Vein endothelial cell (primary cell): Measurements from ENCODE around the gene PSORS1C2. TPM values are rescaled to one million over a fixed set of nuclear protein-coding genes. Genes with fewer than 3 reads are reported as not detected.

Experiments used
- small RNA-seq: library from RNA; depleted of rRNA; stranded (forward); fragments of <200 nt; gene quantifications from one replicate; pipeline ENCODE3, GENCODE V24; 2012
- total RNA-seq: library from RNA; depleted of rRNA; stranded (reverse); fragments of >200 nt; gene quantifications from 2 replicates; pipeline ENCODE4 v1.2.3, GENCODE V29; 2012

Gene PSORS1C2
- not detected in 2 replicates for total RNA-seq

DNA sequence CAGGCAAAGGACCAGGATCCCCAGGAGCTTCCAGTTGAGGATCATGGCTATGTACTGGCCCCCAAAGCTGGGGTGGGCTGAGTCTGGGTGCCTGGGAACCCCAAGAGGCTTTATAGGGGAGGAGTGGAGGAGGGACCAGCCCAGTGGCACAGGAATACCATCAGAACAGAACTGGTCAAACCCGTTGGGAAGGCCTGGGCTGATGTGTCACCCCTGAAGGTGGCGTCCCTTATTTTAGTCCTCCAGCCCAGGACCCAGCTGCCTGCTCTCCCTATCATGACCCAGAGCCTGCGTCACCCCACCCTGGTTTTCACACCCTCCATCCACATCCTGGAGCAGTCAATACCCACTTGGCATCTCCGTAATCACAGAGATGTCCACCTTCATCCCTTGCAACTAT, at the start of gene PSORS1C2:
TSS of gene PSORS1C2 (minus strand) at position 85 of the 400 bp plus-strand sequence. CDS start at position 45, 40 bp downstream.

DNA sequence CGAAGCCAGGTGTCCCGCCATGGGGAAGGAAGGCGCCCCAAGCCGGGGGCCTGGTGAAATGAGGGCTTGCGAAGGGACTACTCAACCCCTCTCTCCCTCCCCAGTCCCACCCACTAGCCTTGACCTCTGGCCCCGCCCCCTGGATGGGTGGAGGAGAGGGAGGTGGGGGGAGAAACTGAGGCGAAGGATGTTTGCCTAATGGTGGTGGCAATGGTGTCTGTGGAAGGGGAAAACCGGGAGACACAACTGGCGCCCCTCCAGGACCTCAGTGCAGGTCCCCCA, 31.7 kb upstream of the PSORS1C2 start, which contains the start of gene POU5F1:
TSS of gene POU5F1 (minus strand) at position 83 of the 282 bp plus-strand sequence. CDS start at position 21, 62 bp downstream.

DNA sequence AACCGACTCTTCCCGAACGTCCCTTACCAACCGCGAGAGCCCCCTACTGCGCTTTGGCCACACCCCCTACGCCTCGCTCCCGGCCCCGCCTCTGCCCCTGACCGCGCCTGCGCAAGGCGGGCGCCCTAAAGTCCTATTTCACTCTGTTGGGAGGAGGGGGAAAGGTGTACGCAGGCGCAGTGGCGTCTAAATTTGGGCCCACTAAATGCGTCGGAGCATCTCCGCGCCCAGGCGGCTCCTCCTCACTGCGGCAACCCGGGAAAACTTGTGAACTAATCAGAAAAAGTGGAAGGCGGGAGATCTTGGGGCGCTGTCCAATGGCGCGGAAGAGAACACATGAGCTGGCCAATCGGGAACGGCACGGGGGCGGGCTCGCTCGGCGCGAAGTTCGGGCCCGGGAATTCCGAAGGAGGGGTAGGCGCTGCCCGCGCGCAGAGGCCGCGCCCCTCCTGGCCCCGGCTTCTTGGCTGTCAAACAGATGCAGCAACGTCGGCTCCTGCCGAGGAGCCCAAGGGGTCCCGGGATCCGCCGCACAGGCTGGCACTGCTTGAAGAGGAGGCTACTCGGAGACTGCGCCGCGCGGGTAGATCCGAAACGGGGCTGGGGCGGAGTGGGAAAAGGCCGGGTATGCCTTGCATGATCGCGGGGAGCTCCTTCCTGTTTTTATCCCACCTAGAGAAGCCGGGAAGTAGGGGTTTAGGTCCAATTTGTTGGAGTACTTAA, 19.4 kb upstream of the PSORS1C2 start, which contains the start of gene TCF19:
TSS of gene TCF19 (plus strand) at position 450 of the 723 bp plus-strand sequence. CDS start 881 bp downstream, outside the sequence.

DNA sequence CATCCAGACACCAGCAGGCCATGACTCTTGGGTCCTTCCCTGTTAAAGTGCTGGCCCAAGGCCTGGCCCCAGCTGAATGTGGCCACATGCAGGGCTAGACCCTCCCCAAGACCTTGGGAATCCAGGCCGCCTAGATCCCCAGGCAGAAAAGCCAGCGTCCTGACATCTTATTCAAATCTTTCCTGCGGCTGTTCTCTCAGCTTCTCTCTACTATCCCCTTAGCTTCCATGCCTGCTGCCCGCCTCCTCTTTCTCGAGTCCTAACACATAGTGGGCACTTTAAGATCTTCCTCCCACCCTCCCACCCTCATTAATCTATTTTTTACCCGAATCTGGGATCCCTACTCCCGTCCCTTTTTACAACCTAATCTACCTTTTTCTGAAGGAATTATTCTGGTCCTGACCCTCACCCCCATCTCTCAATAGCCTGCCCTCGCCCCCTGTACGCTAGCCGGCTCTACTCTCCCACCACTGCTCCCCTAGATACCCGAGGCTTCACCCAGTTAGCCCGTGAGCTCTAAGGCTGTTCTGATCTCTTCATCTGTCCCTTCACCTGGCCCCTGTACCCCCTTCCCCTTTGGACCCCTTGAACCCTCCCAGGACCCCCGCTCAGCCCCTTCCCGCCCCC, 18.8 kb upstream of the PSORS1C2 start, which contains the start of gene CCHCR1:
TSS of gene CCHCR1 (minus strand) at position 290 of the 627 bp plus-strand sequence. CDS start at position 88, 202 bp downstream.

DNA sequence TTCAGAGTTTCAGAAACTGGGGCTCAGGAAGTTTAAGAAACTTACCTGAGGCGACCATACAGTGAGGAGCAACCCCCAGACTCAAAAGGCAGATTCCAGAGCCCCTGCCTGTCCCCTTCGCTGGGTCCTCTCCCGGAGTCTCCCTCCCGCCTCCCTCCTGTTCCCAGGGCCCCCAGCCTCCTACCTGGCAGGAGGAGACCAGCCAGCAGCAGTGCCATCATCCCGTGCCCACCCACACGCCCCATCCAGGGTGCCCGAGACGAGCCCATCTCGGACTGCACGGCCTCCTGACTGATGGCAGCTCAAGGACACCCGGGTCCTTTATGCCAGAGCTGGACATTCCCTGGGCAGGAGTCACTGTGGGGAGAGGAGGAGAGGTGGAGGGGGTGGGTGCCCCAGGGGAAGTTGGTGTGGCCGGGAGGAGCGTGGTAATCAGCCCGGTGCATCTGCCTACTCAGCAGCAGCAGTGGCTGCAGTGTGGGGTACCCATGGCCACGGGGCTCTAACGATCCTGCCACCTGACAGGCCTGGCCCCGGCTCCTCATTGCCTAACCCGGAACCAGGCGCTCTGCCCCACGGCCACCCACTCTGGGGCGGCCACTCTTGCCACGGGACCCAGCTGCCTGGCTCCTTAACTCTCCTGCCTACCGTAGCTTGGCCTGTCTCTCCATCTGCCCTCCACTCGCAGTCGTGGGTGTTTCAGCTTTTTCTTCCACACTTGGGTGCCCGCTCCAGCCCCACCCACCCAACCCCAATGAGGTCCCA, 18.5 kb downstream of the PSORS1C2 start, which contains the start of gene CDSN:
TSS of gene CDSN (minus strand) at position 296 of the 765 bp plus-strand sequence. CDS start at position 269, 27 bp downstream.

DNA sequence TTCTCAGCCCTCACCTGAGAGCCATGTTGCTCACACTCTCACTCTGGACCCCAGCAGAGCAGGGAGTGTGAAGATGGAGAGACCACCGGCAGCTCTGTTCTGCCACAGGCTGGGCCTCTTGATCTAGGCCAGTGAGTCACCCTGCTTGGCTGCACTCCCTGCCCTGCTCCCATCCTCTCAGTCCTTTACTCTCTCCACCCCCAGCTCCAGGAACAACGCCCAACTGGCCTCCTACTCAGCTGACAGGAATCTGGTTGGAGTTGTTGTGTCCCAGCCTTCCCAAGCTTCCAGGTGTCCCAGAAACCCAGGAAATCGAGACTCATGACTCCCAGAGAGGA, 24.4 kb downstream of the PSORS1C2 start, which contains the start of gene PSORS1C1:
TSS of gene PSORS1C1 (plus strand) at position 260 of the 338 bp plus-strand sequence. CDS start 14,833 bp downstream, outside the sequence.

DNA sequence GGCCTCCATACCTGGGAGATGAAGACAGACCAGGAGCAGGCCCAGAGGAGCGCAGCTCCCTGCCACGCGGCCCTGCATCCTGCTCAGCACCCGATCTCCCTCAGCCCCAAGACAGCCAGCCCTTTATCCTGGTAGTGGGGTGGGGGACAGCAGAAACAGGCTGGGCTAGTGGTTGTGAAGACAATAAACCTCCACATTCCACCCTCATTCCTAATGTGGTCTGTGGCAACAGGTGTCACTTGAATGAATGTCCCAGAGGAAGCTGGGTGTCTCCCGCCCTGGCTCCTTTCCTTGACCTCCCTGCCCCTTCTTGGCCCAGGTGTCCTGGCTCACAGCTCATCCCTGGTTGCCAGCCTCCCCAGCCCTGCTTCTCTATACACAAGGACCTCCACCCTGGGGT, 26.4 kb downstream of the PSORS1C2 start, which contains the start of gene C6orf15:
TSS of gene C6orf15 (minus strand) at position 98 of the 400 bp plus-strand sequence. CDS start at position 78, 20 bp downstream.

Small RNAs within 50 kb of the gene (small RNA-seq; reads per million reads assigned to genes)
- gene POLR2LP1, result not detected

Other genes with a start within 250 kb of the PSORS1C2 start
- gene GTF2H4, start 230.9 kb downstream of the PSORS1C2 start, total RNA-seq, result 18.1 and 19.3 TPM in 2 replicates
- 14.4 and 24.2 TPM in 2 replicates for gene VARS2, start 224.8 kb downstream of the PSORS1C2 start, total RNA-seq
- gene SFTA2, start 206.9 kb downstream of the PSORS1C2 start, total RNA-seq, result not detected in 2 replicates
- not detected in 2 replicates for gene MUCL3, start 198.1 kb downstream of the PSORS1C2 start, total RNA-seq
- not detected in 2 replicates for gene MUC21, start 155.3 kb downstream of the PSORS1C2 start, total RNA-seq
- not detected in 2 replicates for gene MUC22, start 128.6 kb downstream of the PSORS1C2 start, total RNA-seq
- gene C6orf15, start 26.5 kb downstream of the PSORS1C2 start, total RNA-seq, result 0.33 TPM in 1 of 2 replicates, not detected in the other
- 4.0 and 8.5 TPM in 2 replicates for gene PSORS1C1, start 24.3 kb downstream of the PSORS1C2 start, total RNA-seq
- gene CDSN, start 18.6 kb downstream of the PSORS1C2 start, total RNA-seq, result under 0.01 TPM in 1 of 2 replicates, not detected in the other
- gene CCHCR1, start 18.7 kb upstream of the PSORS1C2 start, total RNA-seq, result 9.6 and 13.4 TPM in 2 replicates
- gene TCF19, start 19.5 kb upstream of the PSORS1C2 start, total RNA-seq, result 10.8 and 19.0 TPM in 2 replicates
- not detected in 2 replicates for gene POU5F1, start 31.6 kb upstream of the PSORS1C2 start, total RNA-seq
- gene HLA-C, start 133.0 kb upstream of the PSORS1C2 start, total RNA-seq, result 49.3 and 67.3 TPM in 2 replicates
- 74.5 and 143 TPM in 2 replicates for gene HLA-B, start 218.1 kb upstream of the PSORS1C2 start, total RNA-seq